ENCODE results near the gene C2CD4A.

DNA sequence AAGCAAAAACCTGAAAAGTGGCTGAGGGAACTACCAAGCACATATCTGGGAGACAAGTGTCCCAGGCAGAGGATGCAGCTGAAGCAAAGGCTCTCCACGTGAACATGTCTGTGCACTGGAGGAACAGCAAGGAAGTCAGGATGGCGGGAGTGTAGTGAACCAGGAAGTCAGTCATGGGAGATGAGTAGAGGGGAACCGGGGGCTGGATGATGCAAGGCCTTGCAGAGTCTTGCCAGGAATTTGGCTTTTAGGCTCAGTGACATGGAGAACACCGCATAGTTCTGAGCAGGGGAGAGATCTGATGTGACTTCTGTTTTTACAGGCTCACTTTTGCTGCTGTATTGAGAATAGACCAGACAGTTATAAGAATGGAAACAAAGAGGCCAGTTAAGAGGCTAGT, 19.0 kb downstream of the C2CD4A start:
- no peak for TF ChIP-seq SUZ12 (IDR thresholded peaks at IDR 0.05; ENCODE audit: extremely low read depth, insufficient read depth, insufficient read length)
- TF ChIP-seq YY1 (IDR thresholded peaks at IDR 0.05; ENCODE audit: insufficient read depth, insufficient read length): no peak

Measured in NT2/D1 (cell line).